ENCODE measurements around the gene CPA1.
A peak's percentile ranks its signal among the peaks of the same experiment; 100 is the strongest.

The CPA1 gene

GRCh38 chr7:130379921-130380860 is at the start of gene CPA1:
Gene CPA1, plus strand, starts transcription at chr7:130380494. Its CDS starts 27 bp downstream, at chr7:130380521.
- peak; percentile 29 for DNase-seq

- DNase-seq: no peak
These were observed 47.8 kb upstream of the CPA1 start for GRCh38 chr7:130332259-130333053.

GRCh38 chr7:130333832-130334231 is 46.5 kb upstream of the CPA1 start:
- no peak for DNase-seq

- DNase-seq: no peak
These were observed 46.0 kb upstream of the CPA1 start for GRCh38 chr7:130334274-130334673.

GRCh38 chr7:130337410-130337971 is 42.8 kb upstream of the CPA1 start:
- no peak for DNase-seq

- DNase-seq: no peak
These were observed 42.1 kb upstream of the CPA1 start for GRCh38 chr7:130338233-130338632.

GRCh38 chr7:130341882-130342281 is 38.4 kb upstream of the CPA1 start:
- no peak for DNase-seq

GRCh38 chr7:130342701-130343380 is 37.5 kb upstream of the CPA1 start:
- DNase-seq: no peak

- peak; percentile 22 for DNase-seq
These were observed 35.9 kb upstream of the CPA1 start, which contains the start of gene CPA5 for GRCh38 chr7:130344271-130344866. Gene CPA5, plus strand, starts transcription at chr7:130344816. Its CDS starts 1,670 bp downstream, at chr7:130346486.

GRCh38 chr7:130345136-130345535 is 35.2 kb upstream of the CPA1 start:
- peak; percentile 89 for DNase-seq

- DNase-seq: no peak
These were observed 34.6 kb upstream of the CPA1 start for GRCh38 chr7:130345725-130346124.

- DNase-seq: no peak
These were observed 34.0 kb upstream of the CPA1 start for GRCh38 chr7:130346177-130346905.

GRCh38 chr7:130346941-130347340 is 33.4 kb upstream of the CPA1 start:
- no peak for DNase-seq

- DNase-seq: peak; percentile 35
These were observed 30.1 kb upstream of the CPA1 start for GRCh38 chr7:130349911-130350782.

- peak; percentile 18 for DNase-seq
These were observed 29.1 kb upstream of the CPA1 start for GRCh38 chr7:130350945-130351790.

- no peak for DNase-seq
These were observed 28.6 kb upstream of the CPA1 start for GRCh38 chr7:130351791-130352090.

- DNase-seq: peak; percentile 84
These were observed 27.9 kb upstream of the CPA1 start for GRCh38 chr7:130352194-130353074.

- peak; percentile 50 for DNase-seq
These were observed 27.1 kb upstream of the CPA1 start for GRCh38 chr7:130353196-130353595.
